G401.6 (cell line): ENCODE results near the gene RASGRP1.
"Not testable (repeated sequence)": the region's sequence is repeated elsewhere in the genome, so short reads cannot be mapped to it uniquely, and the experiment has no call there.

Experiments used
- FAIRE-seq: peaks from 2 replicates; lab custom pipeline; 2012; peaks lifted over from hg19 to GRCh38; lab: Jason Lieb, UNC

RASGRP1 gene

GRCh38 chr15:38564557-38565286 is at the start of gene RASGRP1:
TSS of gene RASGRP1 (minus strand) at chr15:38564814. CDS start at chr15:38564628, 186 bp downstream.
- FAIRE-seq: no peak

- FAIRE-seq: no peak
Measured at GRCh38 chr15:38613085-38613484, 48.5 kb upstream of the RASGRP1 start.

- FAIRE-seq: no peak
Measured at GRCh38 chr15:38612159-38612863, 47.7 kb upstream of the RASGRP1 start.

DNA sequence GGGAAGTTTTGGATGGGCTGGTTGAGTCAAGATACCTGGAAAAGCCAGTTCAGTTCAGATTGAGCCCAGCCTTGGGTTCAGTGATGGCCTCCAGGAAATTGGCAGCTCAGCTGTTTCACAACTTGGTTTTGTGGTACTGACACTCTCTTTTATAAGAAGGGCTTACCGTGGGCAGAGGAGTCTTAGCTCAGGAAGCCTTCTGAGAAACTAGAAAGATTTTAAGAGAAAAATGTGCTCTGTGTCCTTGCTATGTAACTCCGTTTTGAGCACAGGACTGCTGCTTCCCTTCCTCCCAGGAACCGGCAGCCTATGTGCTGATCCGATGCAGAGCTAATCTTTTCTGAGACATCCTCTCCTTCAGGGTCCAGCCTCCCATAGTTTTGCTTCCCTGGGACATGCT is 46.6 kb upstream of the RASGRP1 start:
- no peak for FAIRE-seq

GRCh38 chr15:38610748-38611147 is 46.1 kb upstream of the RASGRP1 start:
- no peak for FAIRE-seq

DNA sequence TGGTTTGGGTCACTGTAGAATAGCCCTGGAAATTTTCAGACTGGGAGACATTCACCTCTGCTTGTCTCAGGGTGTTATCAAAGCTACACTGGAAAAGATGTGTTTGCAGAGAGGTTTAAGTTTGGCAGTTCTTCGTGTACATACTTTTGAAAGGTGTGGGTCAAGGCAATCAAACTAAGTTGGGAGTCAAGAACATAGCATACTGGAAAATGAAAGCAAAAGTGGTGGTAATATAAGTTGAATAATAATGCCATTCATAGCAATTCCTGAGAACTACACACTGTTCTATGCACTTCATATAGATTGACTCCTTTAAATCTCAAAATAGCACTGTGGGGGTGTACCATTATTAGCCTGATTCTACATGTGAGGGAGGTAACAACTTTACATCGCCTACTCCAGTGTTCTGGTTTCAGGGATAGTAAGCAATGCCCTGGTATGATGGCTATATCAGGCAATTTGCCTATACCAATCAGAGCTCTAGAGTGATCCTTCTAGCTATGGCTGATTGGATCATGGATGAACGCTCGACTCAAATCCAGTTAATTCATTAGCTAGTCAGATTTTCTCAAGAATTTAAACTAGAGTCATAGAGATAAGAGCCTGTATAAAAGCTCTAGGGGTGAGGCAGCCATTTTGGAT is 44.6 kb upstream of the RASGRP1 start:
- no peak for FAIRE-seq

GRCh38 chr15:38608682-38609081 is 44.1 kb upstream of the RASGRP1 start:
- no peak for FAIRE-seq

GRCh38 chr15:38605744-38606143 is 41.1 kb upstream of the RASGRP1 start:
- no peak for FAIRE-seq

DNA sequence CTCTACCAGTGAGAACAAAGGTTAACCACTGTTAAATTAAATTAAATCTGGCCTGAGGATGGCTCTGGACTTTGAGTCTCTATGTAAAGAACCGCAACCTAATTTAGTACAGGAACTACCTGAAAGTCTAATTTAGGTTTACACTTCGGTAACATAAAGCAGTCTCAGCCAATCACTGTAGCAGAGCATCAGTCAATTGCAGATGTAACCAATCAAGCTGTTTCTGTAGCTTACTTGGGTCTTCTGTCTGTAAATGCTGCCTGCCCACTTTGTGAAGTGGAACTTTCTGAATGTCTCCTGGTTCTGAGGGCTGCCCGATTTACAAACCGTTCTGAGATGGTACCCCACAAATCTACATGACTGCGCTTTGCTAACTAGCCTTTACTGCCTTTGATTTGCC is 39.1 kb upstream of the RASGRP1 start:
- no peak for FAIRE-seq

GRCh38 chr15:38602910-38603670 is 38.5 kb upstream of the RASGRP1 start:
- no peak for FAIRE-seq

DNA sequence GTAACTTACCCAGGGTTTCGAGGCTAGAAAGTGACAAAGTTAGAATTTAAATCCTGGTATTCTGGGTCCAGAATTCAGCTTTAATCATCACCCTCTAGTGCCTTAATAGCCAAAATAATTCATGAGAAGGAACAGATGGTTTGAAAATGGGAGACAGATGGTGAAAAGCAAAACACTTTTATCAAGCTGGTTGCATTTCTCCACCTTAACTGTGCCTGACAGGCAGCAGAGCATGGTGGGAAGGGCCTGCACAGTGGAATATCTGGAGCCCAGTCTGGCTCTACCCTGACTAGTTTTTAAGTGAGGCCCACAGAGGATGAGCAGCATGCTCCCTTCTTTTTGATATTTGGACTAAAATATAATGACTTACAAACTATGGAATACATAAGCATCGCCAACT is 35.6 kb upstream of the RASGRP1 start:
- no peak for FAIRE-seq

- no peak for FAIRE-seq
Measured at GRCh38 chr15:38598749-38599148, 34.1 kb upstream of the RASGRP1 start.

DNA sequence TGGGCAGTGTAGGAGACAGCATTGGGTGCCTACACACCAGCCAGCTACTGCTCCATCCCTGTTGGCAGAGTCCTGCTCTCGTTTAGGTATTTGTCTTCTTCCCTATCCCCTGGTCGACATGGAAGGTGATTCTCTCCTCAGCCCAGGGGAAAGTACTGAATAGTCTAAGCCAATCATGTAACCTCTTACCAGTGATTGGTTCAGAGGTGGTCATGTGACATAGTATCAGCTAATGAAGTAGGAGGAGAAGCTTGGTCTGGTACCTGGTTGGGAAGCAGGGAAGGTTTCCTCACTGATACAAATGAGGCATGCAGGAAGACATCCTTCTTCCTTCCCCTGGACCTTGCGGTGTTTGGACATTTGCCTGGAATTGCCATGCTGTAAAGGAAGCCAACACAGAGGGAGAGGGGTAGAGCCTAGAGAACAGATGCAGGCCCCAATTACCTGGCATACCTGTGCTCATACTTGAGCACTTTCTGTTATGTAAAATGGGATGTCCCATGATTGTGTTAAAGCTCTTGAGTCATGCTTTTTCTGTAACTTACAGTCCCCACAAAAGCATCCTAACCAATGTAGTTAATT is 32.7 kb upstream of the RASGRP1 start:
- no peak for FAIRE-seq

- no peak for FAIRE-seq
Measured at GRCh38 chr15:38593524-38593923, 28.9 kb upstream of the RASGRP1 start.

- no peak for FAIRE-seq
Measured at GRCh38 chr15:38589502-38589901, 24.9 kb upstream of the RASGRP1 start.

DNA sequence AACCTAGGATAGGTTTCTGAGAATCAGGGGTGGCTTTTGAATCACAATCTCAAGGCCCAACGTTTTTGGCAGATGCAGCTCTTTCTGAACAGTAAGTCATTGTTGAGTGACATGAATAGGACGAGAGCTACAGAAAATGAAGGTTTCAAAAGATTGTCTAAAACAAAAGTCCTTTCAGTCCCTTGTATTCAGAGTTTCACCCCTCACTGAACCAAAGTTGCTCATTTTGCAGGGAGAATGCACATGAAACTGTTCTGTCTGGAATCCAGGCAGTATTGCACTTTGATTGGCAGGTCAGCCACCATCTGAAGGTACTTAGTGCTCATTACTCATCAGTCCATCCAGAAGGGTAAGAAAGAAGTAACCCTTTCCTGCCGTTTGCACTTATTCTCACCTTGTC is 24.1 kb upstream of the RASGRP1 start:
- no peak for FAIRE-seq

- FAIRE-seq: no peak
Measured at GRCh38 chr15:38587214-38587613, 22.6 kb upstream of the RASGRP1 start.

DNA sequence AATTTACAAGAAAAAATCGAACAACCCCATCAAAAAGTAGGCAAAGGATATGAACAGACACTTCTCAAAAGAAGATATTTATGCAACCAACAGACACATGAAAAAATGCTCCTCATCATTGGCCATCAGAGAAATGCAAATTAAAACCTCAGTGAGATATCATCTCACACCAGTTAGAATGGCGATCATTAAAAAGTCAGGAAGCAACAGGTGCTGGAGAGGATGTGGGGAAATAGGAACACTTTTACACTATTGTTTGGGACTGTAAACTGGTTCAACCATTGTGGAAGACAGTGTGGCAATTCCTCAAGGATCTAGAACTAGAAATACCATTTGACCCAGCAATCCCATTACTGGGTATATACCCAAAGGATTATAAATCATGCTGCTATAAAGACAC is 21.4 kb upstream of the RASGRP1 start:
- FAIRE-seq: not testable (repeated sequence)

- no peak for FAIRE-seq
Measured at GRCh38 chr15:38578626-38579025, 14.0 kb upstream of the RASGRP1 start.

GRCh38 chr15:38577424-38577987 is 12.9 kb upstream of the RASGRP1 start:
- no peak for FAIRE-seq

GRCh38 chr15:38576837-38577236 is 12.2 kb upstream of the RASGRP1 start:
- no peak for FAIRE-seq

DNA sequence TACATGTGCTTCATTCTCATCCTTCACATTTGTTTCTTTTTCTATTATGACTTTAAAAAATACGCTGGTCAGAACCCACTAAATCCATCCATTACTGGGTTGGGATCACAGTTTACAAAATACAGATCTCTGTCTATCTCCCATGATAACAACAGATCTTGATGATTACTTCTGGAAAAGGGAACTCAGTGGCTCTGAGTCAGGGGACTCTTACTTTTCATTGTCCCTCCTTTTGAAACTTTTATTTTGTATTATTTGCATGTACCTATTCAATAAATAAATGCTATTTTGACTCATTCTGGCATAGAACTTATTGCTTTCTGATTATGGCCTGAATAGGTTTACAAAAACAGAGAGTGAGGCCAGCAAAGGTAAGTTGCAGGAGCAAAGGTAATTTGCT is 11.6 kb upstream of the RASGRP1 start:
- no peak for FAIRE-seq
